K562 (cell line): Measurements from ENCODE around the gene N4BP2L1. TPM values are rescaled to one million over a fixed set of nuclear protein-coding genes. Genes with fewer than 3 reads are reported as not detected.

Experiments used
- ATAC-seq: fragments of 200-7000 bp; cut with Tn5 transposase; 3 replicates; pipeline ENCODE4 v1.9.1; 2020; ENCODE audit warnings: moderate library complexity
- BruUV-seq: library from RNA; stranded (reverse); fragments of 400-500 nt; replicated peaks from 2 replicates; lab custom pipeline; 2021; lab: Mats Ljungman, UMichigan
- CTCF ChIA-PET: fragments of 300-600 bp; formaldehyde crosslinking; extraction: SDS; loops from one replicate; lab custom pipeline; 2021; ENCODE audit warnings: low intra/inter-chr PET ratio; lab: Yijun Ruan, JAX
- POLR2A ChIA-PET: fragments of 300-600, 350-650 bp; sonication (Branson Sonifier 250); formaldehyde crosslinking; extraction: SDS; loops from one replicate; lab custom pipeline; 2021; ENCODE audit warnings: antibody characterized with exemption, inconsistent platforms; lab: Yijun Ruan, JAX
- DNase-seq, 4 experiments: peaks; one replicate each; pipeline versions ENCODE4 v3.0.0 to v3.0.0-alpha.2; 2011 to 2018; ENCODE audit warnings: low spot score in 3 of 4, mixed read lengths in 3 of 4; ENCODE audit errors: extremely low read depth in 1 of 4
- FAIRE-seq: peaks from 2 replicates; lab custom pipeline; 2011; peaks lifted over from hg19 to GRCh38; lab: Jason Lieb, UNC
- H2AFZ ChIP-seq: 2 replicates; pipeline ENCODE4 v1.6.0; 2011; ENCODE audit warnings: low read depth, low read length, control low read depth, inconsistent platforms
- H3K27ac ChIP-seq: fragments of 200-600 bp; 3 replicates; pipeline ENCODE4 v1.8.0; 2011; ENCODE audit warnings: low read depth, mild to moderate bottlenecking, control low read depth, inconsistent platforms, low read length, moderate library complexity, mixed read lengths; ENCODE audit errors: extremely low read depth
- H3K27me3 ChIP-seq, 2 experiments: fragments of 300-600 bp in 1 of 2; 2 replicates in 1 of 2; 3 replicates in 1 of 2; pipeline versions ENCODE4 v1.6.0 to v1.8.0; 2011; ENCODE audit warnings: inconsistent platforms in 2 of 2, low read length in 2 of 2, mild to moderate bottlenecking in 1 of 2, mixed read lengths in 1 of 2, moderate library complexity in 1 of 2; ENCODE audit not compliant: control insufficient read depth in 2 of 2, insufficient read depth in 2 of 2
- H3K36me3 ChIP-seq: fragments of 300-600 bp; 3 replicates; pipeline ENCODE4 v1.8.0; 2011; ENCODE audit warnings: mild to moderate bottlenecking, low read length, inconsistent platforms; ENCODE audit not compliant: control insufficient read depth, insufficient read depth
- H3K4me1 ChIP-seq, 2 experiments: fragments of 200-600 bp in 1 of 2; replicated peaks in 1 of 2; 2 replicates in 1 of 2; 3 replicates in 1 of 2; pipeline versions ENCODE4 v1.5.1 to v1.8.0; 2011; ENCODE audit warnings: inconsistent platforms in 2 of 2, low read length in 2 of 2, mild to moderate bottlenecking in 1 of 2, mixed read lengths in 1 of 2, moderate library complexity in 1 of 2; ENCODE audit not compliant: control insufficient read depth in 2 of 2, insufficient read depth in 2 of 2
- H3K4me2 ChIP-seq: 2 replicates; pipeline ENCODE4 v1.6.1; 2011; ENCODE audit warnings: low read length, control low read depth, inconsistent platforms, mixed read lengths; ENCODE audit not compliant: insufficient read depth
- H3K4me3 ChIP-seq: fragments of 200-600 bp; sonication (generic), shearing (Covaris generic); 2 replicates; pipeline ENCODE4 v1.5.1; 2016; ENCODE audit warnings: control low read depth, inconsistent platforms
- H3K79me2 ChIP-seq: fragments of 200-600 bp; 3 replicates; pipeline ENCODE4 v1.8.0; 2011; ENCODE audit warnings: low read length, inconsistent platforms; ENCODE audit not compliant: control insufficient read depth, insufficient read depth
- H3K9ac ChIP-seq, 2 experiments: 2 replicates each; pipeline versions ENCODE4 v1.6.0 to v1.6.1; 2011; ENCODE audit warnings: low read depth in 2 of 2, low read length in 2 of 2, control low read depth in 1 of 2, inconsistent platforms in 1 of 2, mild to moderate bottlenecking in 1 of 2, mixed read lengths in 1 of 2; ENCODE audit not compliant: insufficient read depth in 1 of 2
- H3K9me1 ChIP-seq: one replicate; pipeline ENCODE4 v1.6.0; 2011; ENCODE audit warnings: inconsistent platforms, mild to moderate bottlenecking, low read length, moderate library complexity; ENCODE audit not compliant: control insufficient read depth, insufficient read depth
- H3K9me3 ChIP-seq: replicated peaks from 2 replicates; pipeline ENCODE4 v1.5.1; 2011; ENCODE audit warnings: low read depth, low read length, inconsistent platforms; ENCODE audit not compliant: control insufficient read depth, insufficient read depth
- H4K20me1 ChIP-seq: replicated peaks from 2 replicates; pipeline ENCODE4 v1.6.1; 2011; ENCODE audit warnings: low read length, inconsistent platforms, mixed read lengths; ENCODE audit not compliant: control insufficient read depth, insufficient read depth
- BMI1 ChIP-seq: fragments of 150-350 bp; IDR thresholded peaks from 2 replicates; pipeline ENCODE4 v1.6.1; 2014; ENCODE audit warnings: low read length
- CREB3 ChIP-seq: fragments of 450-650 bp; conservative IDR thresholded peaks from 2 replicates; pipeline ENCODE4 v1.6.1; 2016; ENCODE audit warnings: missing genetic modification characterization, low read depth, mild to moderate bottlenecking, missing compliant biosample characterization, moderate library complexity
- DNMT1 ChIP-seq: fragments of 450-650 bp; IDR thresholded peaks from 2 replicates; pipeline ENCODE4 v1.6.1; 2016; ENCODE audit warnings: antibody characterized with exemption, mild to moderate bottlenecking
- E2F3 ChIP-seq: fragments of 250-450 bp; sonication (Bioruptor Pico); IDR thresholded peaks from 2 replicates; pipeline ENCODE4 v1.4.0; 2020; ENCODE audit warnings: mild to moderate bottlenecking
- EHMT2 ChIP-seq: fragments of 450-650 bp; IDR thresholded peaks from 2 replicates; pipeline ENCODE4 v1.6.1; 2018; ENCODE audit warnings: antibody characterized with exemption
- FOXJ3 ChIP-seq: sonication (generic); formaldehyde crosslinking; IDR thresholded peaks from 2 replicates; pipeline ENCODE4 v1.4.0; 2020; ENCODE audit warnings: mild to moderate bottlenecking, missing genetic modification reagents
- IRF2 ChIP-seq: sonication (generic); formaldehyde crosslinking; IDR thresholded peaks from 2 replicates; pipeline ENCODE4 v1.8.1; 2022; ENCODE audit warnings: mild to moderate bottlenecking, missing genetic modification reagents
- JUND ChIP-seq, 2 experiments: IDR thresholded peaks; 2 replicates in 1 of 2; 3 replicates in 1 of 2; pipeline ENCODE4 v1.6.1; 2011; ENCODE audit warnings: borderline replicate concordance in 2 of 2, low read depth in 2 of 2, low read length in 2 of 2, improper control_type of control experiment in 1 of 2, missing biosample characterization in 1 of 2, missing genetic modification characterization in 1 of 2, missing genetic modification reagents in 1 of 2
- MAFG ChIP-seq: fragments of 450-650 bp; conservative IDR thresholded peaks from 2 replicates; pipeline ENCODE4 v1.6.1; 2016; ENCODE audit warnings: missing genetic modification characterization, missing compliant biosample characterization
- MBD2 ChIP-seq: sonication (generic); IDR thresholded peaks from 2 replicates; pipeline ENCODE4 v1.6.1; 2016; ENCODE audit warnings: low read depth, borderline replicate concordance
- MCM5 ChIP-seq: fragments of 450-650 bp; IDR thresholded peaks from 2 replicates; pipeline ENCODE4 v1.6.1; 2016; ENCODE audit warnings: low read depth
- NFXL1 ChIP-seq: fragments of 450-650 bp; formaldehyde crosslinking; IDR thresholded peaks from 2 replicates; pipeline ENCODE4 v1.4.0; 2021; ENCODE audit warnings: mild to moderate bottlenecking
- PHTF2 ChIP-seq: fragments of 250-450 bp; sonication (Bioruptor Pico); IDR thresholded peaks from 2 replicates; pipeline ENCODE4 v1.5.0; 2021; ENCODE audit warnings: mild to moderate bottlenecking
- ZKSCAN1 ChIP-seq: fragments of 150-350 bp; IDR thresholded peaks from 2 replicates; pipeline ENCODE4 v1.6.1; 2016; ENCODE audit warnings: low read depth, low read length
- ZKSCAN3 ChIP-seq: fragments of 250-450 bp; sonication (Bioruptor Pico); IDR thresholded peaks from 2 replicates; pipeline ENCODE4 v1.4.0; 2020
- ZNF778 ChIP-seq: fragments of 450-650 bp; formaldehyde crosslinking; IDR thresholded peaks from 2 replicates; pipeline ENCODE4 v1.4.0; 2020; ENCODE audit warnings: mild to moderate bottlenecking, moderate library complexity
- WGBS: fragments of 100-300 bp; shearing (Covaris generic); methylation state at CpG from one replicate; pipeline ENCODE4 v1.1.6; 2016; ENCODE audit warnings: low coverage, mixed read lengths; ENCODE audit not compliant: insufficient coverage; ENCODE audit errors: missing lambda C conversion rate; 5-methylcytosine and 5-hydroxymethylcytosine counted together
- in situ Hi-C: fragments of 300-500 bp; cut with MboI; formaldehyde crosslinking; loops from 4 replicates; pipeline ENCODE4 v1.15.0; 2018; ENCODE audit warnings: inconsistent platforms, mixed read lengths
- intact Hi-C: fragments of 100-400 bp; cut with micrococcal nuclease; formaldehyde crosslinking; loops from 2 replicates; pipeline ENCODE4 v1.14.2; 2022
- polyA plus RNA-seq, 8 experiments: library from polyadenylated mRNA; depleted of rRNA in 4 of 8; stranded (reverse) in 5 of 8; unstranded in 3 of 8; fragments of >200 nt; fragmentation: Nextera tagmentation in 2 of 8; fragmentation: Illumina TruSeq in 1 of 8; extraction: Ambion mirVana in 2 of 8; extraction: Trizol in 1 of 8; gene quantifications; 2 replicates each; pipeline versions ENCODE4 v1.2.1 to v1.2.3, GENCODE V29; 2011 to 2014; ENCODE audit warnings: inconsistent platforms in 1 of 8, missing spikeins in 1 of 8
- total RNA-seq, 7 experiments: library from RNA; depleted of rRNA in 6 of 7; stranded (reverse); fragments of >200 nt in 6 of 7; fragmentation: Illumina TruSeq in 2 of 7; extraction: Trizol in 2 of 7; gene quantifications; 2 replicates each; pipeline versions ENCODE4 v1.2.1 to v1.2.3, GENCODE V29; 2011 to 2021; ENCODE audit warnings: low replicate concordance in 1 of 7
- TF ChIP-seq, protein P1 (sequence below): sonication (generic); IDR thresholded peaks from 2 replicates; pipeline ENCODE4 v1.6.1; 2016

The N4BP2L1 gene
- total and polyA plus RNA-seq, 9 of the 15 experiments (the other 6 are each of a cell fraction or from before 2014, with no cell fraction given), result 0.06 to 0.33 (median 0.15) TPM; not detected in 1

DNA sequence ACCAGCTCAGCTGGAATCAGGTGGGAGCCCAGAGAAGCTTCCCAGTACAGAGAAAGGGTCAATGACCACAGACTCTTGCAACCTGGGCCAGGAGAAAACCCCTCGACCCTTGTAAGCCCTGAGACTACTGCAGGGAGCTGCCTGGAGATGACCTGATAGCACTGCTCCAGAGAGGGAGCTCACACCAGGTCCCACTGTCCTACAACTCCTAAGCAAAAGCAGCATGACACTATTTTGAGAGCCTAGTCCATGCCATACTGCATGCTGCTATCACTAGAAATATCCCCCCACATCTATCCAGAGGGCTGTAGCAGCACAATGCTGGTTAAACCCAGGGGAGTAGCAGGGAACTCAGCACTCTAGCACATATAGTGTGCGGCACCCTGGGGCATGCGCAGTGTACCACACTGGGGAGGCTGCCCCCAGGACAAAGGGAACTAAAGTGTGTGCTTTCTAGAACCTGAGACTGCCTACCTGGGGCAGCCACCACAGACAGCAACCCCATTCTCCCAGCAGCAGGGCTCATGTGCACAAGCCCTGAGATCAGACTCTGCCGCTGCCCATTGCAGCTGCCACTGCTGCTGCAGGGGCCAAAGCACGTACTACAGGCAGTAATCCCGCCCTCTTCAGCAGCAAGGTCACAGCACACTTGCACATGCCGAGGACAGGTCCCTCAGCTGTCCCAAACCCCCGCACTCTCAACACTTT is 27.1 kb upstream of the N4BP2L1 start:
- H3K27ac ChIP-seq, result no peak overlapping the region
- ATAC-seq (no peak), FAIRE-seq (no peak)
- no peaks in the 10 kb centered on the region for H3K27me3 ChIP-seq
- TF ChIP-seq DNMT1, result no peak
- no peak for TF ChIP-seq FOXJ3 (CRISPR knock-in tag)
- TF ChIP-seq NFXL1 (CRISPR knock-in tag), result no peak
- no peak for TF ChIP-seq BMI1
- TF ChIP-seq JUND (IDR thresholded peaks at IDR 0.05; ENCODE audit: borderline replicate concordance, low read depth, low read length), result no peak
- no peak for TF ChIP-seq JUND (tag; IDR thresholded peaks at IDR 0.05; ENCODE audit: borderline replicate concordance, low read depth, low read length)
- no peak for TF ChIP-seq MCM5
- TF ChIP-seq PHTF2 (CRISPR knock-in tag), result no peak
- no peak for TF ChIP-seq MAFG (tag)
- TF ChIP-seq, protein P1, sequence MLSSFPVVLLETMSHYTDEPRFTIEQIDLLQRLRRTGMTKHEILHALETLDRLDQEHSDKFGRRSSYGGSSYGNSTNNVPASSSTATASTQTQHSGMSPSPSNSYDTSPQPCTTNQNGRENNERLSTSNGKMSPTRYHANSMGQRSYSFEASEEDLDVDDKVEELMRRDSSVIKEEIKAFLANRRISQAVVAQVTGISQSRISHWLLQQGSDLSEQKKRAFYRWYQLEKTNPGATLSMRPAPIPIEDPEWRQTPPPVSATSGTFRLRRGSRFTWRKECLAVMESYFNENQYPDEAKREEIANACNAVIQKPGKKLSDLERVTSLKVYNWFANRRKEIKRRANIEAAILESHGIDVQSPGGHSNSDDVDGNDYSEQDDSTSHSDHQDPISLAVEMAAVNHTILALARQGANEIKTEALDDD, result no peak
- no peak for TF ChIP-seq CREB3 (tag)
- no peak for TF ChIP-seq MBD2
- no peak for TF ChIP-seq E2F3 (CRISPR knock-in tag)
- no peak for TF ChIP-seq ZKSCAN3 (CRISPR knock-in tag)
- no peak for TF ChIP-seq IRF2 (CRISPR knock-in tag)
- TF ChIP-seq ZKSCAN1, result no peak
- TF ChIP-seq EHMT2, result no peak
- TF ChIP-seq ZNF778, result no peak
- TF ChIP-seq, all 486 proteins: peak for 0
- Histone ChIP-seq H3K4me2 (no peak overlapping the region), H3K9ac (no peak overlapping the region), H3K4me3 (no peak overlapping the region), H3K9me3 (peaks cover 3% of the 10 kb centered on the region; the same call in 1 of the 2 replicates), H4K20me1 (no peaks in the 10 kb centered on the region), H3K9me1 (no peaks in the 10 kb centered on the region), H2AFZ (no peak overlapping the region), H3K79me2 (no peaks in the 10 kb centered on the region), H3K36me3 (no peaks in the 10 kb centered on the region), H3K4me1 (no peaks in the 10 kb centered on the region; a peak in 1 of 5 replicates)
- in situ Hi-C loops (no loop called here), intact Hi-C loops (no loop called here)
- CTCF ChIA-PET, result no interaction called here
- no peak for DNase-seq
- POLR2A ChIA-PET, result no interaction called here
- 48% methylated on average over 8 of the region's 8 CpGs for WGBS
- BruUV-seq, result no TSS peak
